Ishikawa (cell line): ENCODE data around the gene CFAP221.

Experiments used
- CEBPB ChIP-seq: IDR thresholded peaks from 2 replicates; pipeline ENCODE4 v1.6.1; 2012
- CREB1 ChIP-seq: IDR thresholded peaks from 2 replicates; pipeline ENCODE4 v1.6.1; 2012; ENCODE audit warnings: low read depth
- EGR1 ChIP-seq: IDR thresholded peaks from 2 replicates; pipeline ENCODE4 v1.6.1; 2012
- EP300 ChIP-seq: IDR thresholded peaks from 2 replicates; pipeline ENCODE4 v1.6.1; 2012; ENCODE audit warnings: borderline replicate concordance
- YY1 ChIP-seq: IDR thresholded peaks from 2 replicates; pipeline ENCODE4 v1.6.1; 2012; ENCODE audit warnings: low read depth
- TF ChIP-seq, protein P1 (sequence below): IDR thresholded peaks from 2 replicates; pipeline ENCODE4 v1.6.1; 2012
- TF ChIP-seq, protein P2 (sequence below): IDR thresholded peaks from 2 replicates; pipeline ENCODE4 v1.6.1; 2012; ENCODE audit warnings: low read depth, mild to moderate bottlenecking

DNA sequence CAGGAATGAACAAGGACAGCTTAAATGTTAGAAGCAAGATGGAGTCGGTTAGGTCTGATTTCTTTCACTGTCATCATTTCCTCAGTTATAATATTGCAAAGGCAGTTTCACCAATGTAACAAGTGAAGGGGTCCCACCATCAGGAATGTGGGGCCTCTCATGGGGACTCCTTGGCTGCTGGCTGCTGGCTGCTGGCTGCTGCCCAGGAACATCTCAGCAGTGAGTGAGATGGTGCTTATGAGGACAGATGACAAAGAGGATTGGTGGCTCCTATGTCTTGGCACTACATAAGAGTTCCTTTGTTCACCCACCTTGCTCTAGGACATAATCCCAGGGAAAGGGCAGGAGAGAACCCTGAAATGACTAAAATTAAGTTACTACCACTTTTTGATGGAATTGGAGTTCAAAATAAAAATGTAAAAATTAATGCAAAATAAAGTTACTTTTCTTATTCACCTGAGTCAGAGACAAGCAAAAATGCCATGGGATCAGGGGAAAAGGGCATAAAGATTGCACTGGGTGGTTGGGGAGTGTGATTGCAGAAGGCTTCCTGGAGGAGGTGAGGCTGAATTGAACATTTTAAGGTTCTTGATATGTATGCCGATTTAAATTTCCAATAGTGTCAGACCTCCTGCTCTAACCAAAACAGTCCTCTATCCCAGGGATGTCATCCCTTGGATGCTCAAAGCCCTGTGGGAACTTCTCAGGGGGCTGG, 158.1 kb downstream of the CFAP221 start:
- TF ChIP-seq CEBPB (no peak), EP300 (no peak), EGR1 (no peak), CREB1 (no peak), YY1 (no peak)
- TF ChIP-seq, protein P1, sequence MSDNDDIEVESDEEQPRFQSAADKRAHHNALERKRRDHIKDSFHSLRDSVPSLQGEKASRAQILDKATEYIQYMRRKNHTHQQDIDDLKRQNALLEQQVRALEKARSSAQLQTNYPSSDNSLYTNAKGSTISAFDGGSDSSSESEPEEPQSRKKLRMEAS, result no peak
- TF ChIP-seq, protein P2, sequence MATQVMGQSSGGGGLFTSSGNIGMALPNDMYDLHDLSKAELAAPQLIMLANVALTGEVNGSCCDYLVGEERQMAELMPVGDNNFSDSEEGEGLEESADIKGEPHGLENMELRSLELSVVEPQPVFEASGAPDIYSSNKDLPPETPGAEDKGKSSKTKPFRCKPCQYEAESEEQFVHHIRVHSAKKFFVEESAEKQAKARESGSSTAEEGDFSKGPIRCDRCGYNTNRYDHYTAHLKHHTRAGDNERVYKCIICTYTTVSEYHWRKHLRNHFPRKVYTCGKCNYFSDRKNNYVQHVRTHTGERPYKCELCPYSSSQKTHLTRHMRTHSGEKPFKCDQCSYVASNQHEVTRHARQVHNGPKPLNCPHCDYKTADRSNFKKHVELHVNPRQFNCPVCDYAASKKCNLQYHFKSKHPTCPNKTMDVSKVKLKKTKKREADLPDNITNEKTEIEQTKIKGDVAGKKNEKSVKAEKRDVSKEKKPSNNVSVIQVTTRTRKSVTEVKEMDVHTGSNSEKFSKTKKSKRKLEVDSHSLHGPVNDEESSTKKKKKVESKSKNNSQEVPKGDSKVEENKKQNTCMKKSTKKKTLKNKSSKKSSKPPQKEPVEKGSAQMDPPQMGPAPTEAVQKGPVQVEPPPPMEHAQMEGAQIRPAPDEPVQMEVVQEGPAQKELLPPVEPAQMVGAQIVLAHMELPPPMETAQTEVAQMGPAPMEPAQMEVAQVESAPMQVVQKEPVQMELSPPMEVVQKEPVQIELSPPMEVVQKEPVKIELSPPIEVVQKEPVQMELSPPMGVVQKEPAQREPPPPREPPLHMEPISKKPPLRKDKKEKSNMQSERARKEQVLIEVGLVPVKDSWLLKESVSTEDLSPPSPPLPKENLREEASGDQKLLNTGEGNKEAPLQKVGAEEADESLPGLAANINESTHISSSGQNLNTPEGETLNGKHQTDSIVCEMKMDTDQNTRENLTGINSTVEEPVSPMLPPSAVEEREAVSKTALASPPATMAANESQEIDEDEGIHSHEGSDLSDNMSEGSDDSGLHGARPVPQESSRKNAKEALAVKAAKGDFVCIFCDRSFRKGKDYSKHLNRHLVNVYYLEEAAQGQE, result no peak
